B cell (primary cell): ENCODE results near the gene GHDC. TPM values are rescaled to one million over a fixed set of nuclear protein-coding genes. Genes with fewer than 3 reads are reported as not detected.
A peak's percentile ranks its signal among the peaks of the same experiment; 100 is the strongest.

Experiments
- ATAC-seq: fragments of 200-7000 bp; cut with Tn5 transposase; one replicate; pipeline ENCODE4 v1.10.0; 2021; ENCODE audit warnings: low read depth, mild to moderate bottlenecking, moderate number of reproducible peaks, moderate library complexity
- CTCF ChIA-PET: fragments of 350-600 bp; sonication (Branson Sonifier 250); formaldehyde crosslinking; loops from one replicate; lab custom pipeline; 2021; ENCODE audit warnings: antibody characterized with exemption, inconsistent platforms; lab: Charles Lee
- POLR2A ChIA-PET: fragments of 350-600 bp; sonication (Branson Sonifier 250); formaldehyde crosslinking; loops from one replicate; lab custom pipeline; 2021; ENCODE audit warnings: antibody characterized with exemption; lab: Charles Lee
- DNase-seq: peaks from one replicate; pipeline ENCODE4 v3.0.0; 2013
- H2AFZ ChIP-seq: 2 replicates; pipeline ENCODE4 v1.6.1; 2012; ENCODE audit warnings: mild to moderate bottlenecking, low read depth, low read length; ENCODE audit not compliant: insufficient read depth, poor library complexity, severe bottlenecking
- H3K27ac ChIP-seq, 2 donors: 1 replicate in 1 of 2; 2 replicates in 1 of 2; pipeline ENCODE4 v1.5.1; 2012 to 2013; ENCODE audit warnings: low read length in 2 of 2, mild to moderate bottlenecking in 2 of 2, moderate library complexity in 1 of 2
- H3K27me3 ChIP-seq, 4 experiments: fragments of 200-600 bp in 1 of 4; sonication (generic) in 1 of 4; replicated peaks in 1 of 4; 1 replicate in 2 of 4; 2 replicates in 2 of 4; pipeline versions ENCODE4 v1.6.1 to v1.7.0; 2013 to 2016; ENCODE audit warnings: low read length in 3 of 4, mild to moderate bottlenecking in 2 of 4, mixed read lengths in 1 of 4, moderate library complexity in 1 of 4; ENCODE audit not compliant: insufficient read depth in 4 of 4, control insufficient read depth in 3 of 4; ENCODE audit errors: control extremely low read depth in 1 of 4
- H3K36me3 ChIP-seq, 2 experiments: replicated peaks in 1 of 2; 1 replicate in 1 of 2; 2 replicates in 1 of 2; pipeline versions ENCODE4 v1.6.1 to v1.7.1; 2013; ENCODE audit warnings: low read length in 1 of 2; ENCODE audit not compliant: insufficient read depth in 2 of 2, control insufficient read depth in 1 of 2; ENCODE audit errors: control extremely low read depth in 1 of 2, extremely low read depth in 1 of 2
- H3K4me1 ChIP-seq, 2 donors: fragments of 200-600 bp in 1 of 2; sonication (generic) in 1 of 2; 1 replicate in 1 of 2; 2 replicates in 1 of 2; pipeline versions ENCODE4 v1.5.1 to v1.6.1; 2013 to 2017; ENCODE audit warnings: low read length in 2 of 2; ENCODE audit not compliant: control insufficient read depth in 2 of 2, insufficient read depth in 2 of 2
- H3K4me2 ChIP-seq: replicated peaks from 2 replicates; pipeline ENCODE3; 2012; ENCODE audit warnings: mild to moderate bottlenecking, low read depth, low read length; ENCODE audit not compliant: poor library complexity, severe bottlenecking
- H3K4me3 ChIP-seq, 5 experiments: fragments of 200-600 bp in 1 of 5; sonication (generic) in 1 of 5; 1 replicate in 3 of 5; 2 replicates in 2 of 5; pipeline versions ENCODE4 v1.5.1 to v1.7.0; 2011 to 2016; ENCODE audit warnings: low read length in 4 of 5, mild to moderate bottlenecking in 4 of 5, low read depth in 2 of 5, control low read depth in 1 of 5, moderate library complexity in 1 of 5; ENCODE audit not compliant: insufficient read depth in 1 of 5; ENCODE audit errors: control extremely low read depth in 1 of 5, extremely low read depth in 1 of 5
- H3K79me2 ChIP-seq: fragments of 200-600 bp; sonication (generic); one replicate; pipeline ENCODE4 v1.6.0; 2016; ENCODE audit warnings: low read length; ENCODE audit not compliant: control insufficient read depth, insufficient read depth
- H3K9ac ChIP-seq: fragments of 200-600 bp; sonication (generic); 2 replicates; pipeline ENCODE4 v1.6.1; 2017; ENCODE audit warnings: mild to moderate bottlenecking, low read length, moderate library complexity
- H3K9me3 ChIP-seq, 3 donors: one replicate each; pipeline versions ENCODE4 v1.6.1 to v1.7.1; 2013; ENCODE audit warnings: low read length in 2 of 3; ENCODE audit not compliant: control insufficient read depth in 2 of 3, insufficient read depth in 1 of 3; ENCODE audit errors: control extremely low read depth in 1 of 3
- H4K20me1 ChIP-seq: 2 replicates; pipeline ENCODE4 v1.6.0; 2012; ENCODE audit warnings: mild to moderate bottlenecking, low read length; ENCODE audit not compliant: insufficient read depth, control insufficient read depth, poor library complexity, severe bottlenecking
- H3K27ac Mint-ChIP-seq: one replicate; pipeline ENCODE4 v1.8.0; 2021; ENCODE audit warnings: mixed read lengths
- H3K27me3 Mint-ChIP-seq: one replicate; pipeline ENCODE4 v1.8.0; 2021; ENCODE audit warnings: mixed read lengths
- H3K4me1 Mint-ChIP-seq: one replicate; pipeline ENCODE4 v1.8.0; 2021; ENCODE audit warnings: mixed read lengths
- H3K4me3 Mint-ChIP-seq: one replicate; pipeline ENCODE4 v1.8.0; 2021; ENCODE audit warnings: mixed read lengths
- H3K9me3 Mint-ChIP-seq: one replicate; pipeline ENCODE4 v1.8.0; 2022; ENCODE audit warnings: mixed read lengths; ENCODE audit not compliant: insufficient read depth
- CTCF ChIP-seq: fragments of 200-600 bp; IDR thresholded peaks from one replicate; pipeline ENCODE4 v1.8.0; 2022; ENCODE audit warnings: antibody characterized with exemption, mild to moderate bottlenecking
- EZH2 ChIP-seq: IDR thresholded peaks from 2 replicates; pipeline ENCODE4 v1.6.1; 2012; ENCODE audit warnings: borderline replicate concordance, low read depth, mild to moderate bottlenecking, moderate library complexity, low read length; ENCODE audit not compliant: insufficient read depth, poor library complexity, severe bottlenecking
- WGBS: methylation state at CpG from one replicate; pipeline ENCODE4 v1.1.5; 2013; ENCODE audit warnings: missing lambda C conversion rate; ENCODE audit not compliant: insufficient coverage; 5-methylcytosine and 5-hydroxymethylcytosine counted together
- intact Hi-C: fragments of 100-400 bp; cut with micrococcal nuclease; formaldehyde crosslinking; loops from one replicate; pipeline ENCODE4 v1.10.0; 2022
- polyA plus RNA-seq: library from polyadenylated mRNA; depleted of rRNA; stranded (reverse); fragments of >200 nt; gene quantifications from 2 replicates; pipeline ENCODE4 v1.2.3, GENCODE V29; 2012
- total RNA-seq, 2 donors: library from RNA; stranded (reverse); fragments of 120-200 nt in 1 of 2; gene quantifications; 1 replicate in 1 of 2; 2 replicates in 1 of 2; pipeline versions ENCODE4 v1.2.3 to v1.2.4, GENCODE V29; 2013 to 2022

The GHDC gene
- total and polyA plus RNA-seq, 2 donors (not counting 1 experiment from before 2014, with no cell fraction given): 41.5 to 65.4 TPM

GRCh38 chr17:42180922-42181850, 13.1 kb downstream of the GHDC start, which contains the start of gene KCNH4:
Gene KCNH4 (minus strand): TSS chr17:42181142. CDS start chr17:42180945, 197 bp downstream.
- DNase-seq: peak; percentile 94
- peak within 1 kb of the TSS; percentile 72 for H2AFZ ChIP-seq
- Mint-ChIP-seq H3K4me1 (peaks cover 62% of the 10 kb centered on the region), H3K9me3 (no peaks in the 10 kb centered on the region), H3K4me3 (peak within 1 kb of the TSS; percentile 71), H3K27ac (peak within 1 kb of the TSS; percentile 65), H3K27me3 (no peaks in the 10 kb centered on the region)
- ChIA-PET POLR2A (interaction anchor here (0.6 kb wide), 2 partner anchors 67 to 218 kb away, joined by 3 read pairs; no protein-coding TSS in a partner anchor), CTCF (interaction anchor here (0.6 to 3.3 kb wide), 27 partner anchors 9 to 225 kb away, joined by 3 to 20 read pairs (median 5); partner anchors contain the start of genes CNP, DHX58, DNAJC7 and GHDC)
- peak within 1 kb of the TSS; percentile 97 for H3K4me2 ChIP-seq
- H3K27ac ChIP-seq: no peak within 1 kb of the TSS
- peaks cover 0 to 17% (median 2%) of the 10 kb centered on the region in 4 experiments for H3K27me3 ChIP-seq
- peak; percentile 69 for TF ChIP-seq CTCF
- no peak for TF ChIP-seq EZH2
- no peaks in the 10 kb centered on the region for H3K79me2 ChIP-seq
- H3K4me3 ChIP-seq: peak within 1 kb of the TSS in 4 of 5 experiments; percentile 35 to 79 (median 59)
- peaks cover 0 to 11% (median 0%) of the 10 kb centered on the region in 3 donors for H3K9me3 ChIP-seq
- peaks cover 46 to 63% of the 10 kb centered on the region in 2 donors for H3K4me1 ChIP-seq
- peak; percentile 63 for ATAC-seq
- H4K20me1 ChIP-seq: no peaks in the 10 kb centered on the region
- WGBS: 2% methylated on average over 56 of the region's 60 CpGs
- peak within 1 kb of the TSS; percentile 67 for H3K9ac ChIP-seq
- H3K36me3 ChIP-seq: no peaks in the 10 kb centered on the region
- intact Hi-C loops: loop anchor here (1.0 to 5.0 kb wide), 6 partner anchors 26 to 1364 kb away; partner anchors contain the start of genes ATP6V0A1, CNP, DHX58 and RAB5C
